Measurements from ENCODE around the gene HS3ST4.
A peak's percentile ranks its signal among the peaks of the same experiment; 100 is the strongest.

GRCh38 chr16:25838724-25839186 lies 147.0 kb downstream of the HS3ST4 start:
- TF ChIP-seq NANOG (IDR thresholded peaks at IDR 0.05; ENCODE audit: borderline replicate concordance) (no peak), EZH2 (IDR thresholded peaks at IDR 0.05; ENCODE audit: low read depth, unreplicated experiment) (no peak), ZNF331 (CRISPR knock-in tag; IDR thresholded peaks at IDR 0.05; ENCODE audit: low read depth) (no peak), CREB1 (CRISPR knock-in tag; IDR thresholded peaks at IDR 0.05; ENCODE audit: low read depth) (no peak), ETS1 (IDR thresholded peaks at IDR 0.05) (no peak), EZH2phosphoT487 (IDR thresholded peaks at IDR 0.05; ENCODE audit: unreplicated experiment) (no peak)
- TF ChIP-seq, protein P1, sequence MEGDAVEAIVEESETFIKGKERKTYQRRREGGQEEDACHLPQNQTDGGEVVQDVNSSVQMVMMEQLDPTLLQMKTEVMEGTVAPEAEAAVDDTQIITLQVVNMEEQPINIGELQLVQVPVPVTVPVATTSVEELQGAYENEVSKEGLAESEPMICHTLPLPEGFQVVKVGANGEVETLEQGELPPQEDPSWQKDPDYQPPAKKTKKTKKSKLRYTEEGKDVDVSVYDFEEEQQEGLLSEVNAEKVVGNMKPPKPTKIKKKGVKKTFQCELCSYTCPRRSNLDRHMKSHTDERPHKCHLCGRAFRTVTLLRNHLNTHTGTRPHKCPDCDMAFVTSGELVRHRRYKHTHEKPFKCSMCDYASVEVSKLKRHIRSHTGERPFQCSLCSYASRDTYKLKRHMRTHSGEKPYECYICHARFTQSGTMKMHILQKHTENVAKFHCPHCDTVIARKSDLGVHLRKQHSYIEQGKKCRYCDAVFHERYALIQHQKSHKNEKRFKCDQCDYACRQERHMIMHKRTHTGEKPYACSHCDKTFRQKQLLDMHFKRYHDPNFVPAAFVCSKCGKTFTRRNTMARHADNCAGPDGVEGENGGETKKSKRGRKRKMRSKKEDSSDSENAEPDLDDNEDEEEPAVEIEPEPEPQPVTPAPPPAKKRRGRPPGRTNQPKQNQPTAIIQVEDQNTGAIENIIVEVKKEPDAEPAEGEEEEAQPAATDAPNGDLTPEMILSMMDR (conservative IDR thresholded peaks at IDR 0.05; ENCODE audit: low read depth in 2 of 2), result peak; percentile 64 to 79
- TF ChIP-seq, protein P2, sequence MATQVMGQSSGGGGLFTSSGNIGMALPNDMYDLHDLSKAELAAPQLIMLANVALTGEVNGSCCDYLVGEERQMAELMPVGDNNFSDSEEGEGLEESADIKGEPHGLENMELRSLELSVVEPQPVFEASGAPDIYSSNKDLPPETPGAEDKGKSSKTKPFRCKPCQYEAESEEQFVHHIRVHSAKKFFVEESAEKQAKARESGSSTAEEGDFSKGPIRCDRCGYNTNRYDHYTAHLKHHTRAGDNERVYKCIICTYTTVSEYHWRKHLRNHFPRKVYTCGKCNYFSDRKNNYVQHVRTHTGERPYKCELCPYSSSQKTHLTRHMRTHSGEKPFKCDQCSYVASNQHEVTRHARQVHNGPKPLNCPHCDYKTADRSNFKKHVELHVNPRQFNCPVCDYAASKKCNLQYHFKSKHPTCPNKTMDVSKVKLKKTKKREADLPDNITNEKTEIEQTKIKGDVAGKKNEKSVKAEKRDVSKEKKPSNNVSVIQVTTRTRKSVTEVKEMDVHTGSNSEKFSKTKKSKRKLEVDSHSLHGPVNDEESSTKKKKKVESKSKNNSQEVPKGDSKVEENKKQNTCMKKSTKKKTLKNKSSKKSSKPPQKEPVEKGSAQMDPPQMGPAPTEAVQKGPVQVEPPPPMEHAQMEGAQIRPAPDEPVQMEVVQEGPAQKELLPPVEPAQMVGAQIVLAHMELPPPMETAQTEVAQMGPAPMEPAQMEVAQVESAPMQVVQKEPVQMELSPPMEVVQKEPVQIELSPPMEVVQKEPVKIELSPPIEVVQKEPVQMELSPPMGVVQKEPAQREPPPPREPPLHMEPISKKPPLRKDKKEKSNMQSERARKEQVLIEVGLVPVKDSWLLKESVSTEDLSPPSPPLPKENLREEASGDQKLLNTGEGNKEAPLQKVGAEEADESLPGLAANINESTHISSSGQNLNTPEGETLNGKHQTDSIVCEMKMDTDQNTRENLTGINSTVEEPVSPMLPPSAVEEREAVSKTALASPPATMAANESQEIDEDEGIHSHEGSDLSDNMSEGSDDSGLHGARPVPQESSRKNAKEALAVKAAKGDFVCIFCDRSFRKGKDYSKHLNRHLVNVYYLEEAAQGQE (IDR thresholded peaks at IDR 0.05; ENCODE audit: unreplicated experiment), result no peak
